Endothelial cell of umbilical vein (primary cell): ENCODE measurements around the gene GJE1.

Experiments used
- FOS ChIP-seq: IDR thresholded peaks from 2 replicates; pipeline ENCODE4 v1.6.1; 2011; ENCODE audit warnings: mild to moderate bottlenecking, low read length, moderate library complexity, borderline replicate concordance; ENCODE audit not compliant: insufficient read depth
- POLR2A ChIP-seq: IDR thresholded peaks from 2 replicates; pipeline ENCODE4 v1.6.1; 2012; ENCODE audit warnings: low read depth, mild to moderate bottlenecking, control low read depth, low read length

DNA sequence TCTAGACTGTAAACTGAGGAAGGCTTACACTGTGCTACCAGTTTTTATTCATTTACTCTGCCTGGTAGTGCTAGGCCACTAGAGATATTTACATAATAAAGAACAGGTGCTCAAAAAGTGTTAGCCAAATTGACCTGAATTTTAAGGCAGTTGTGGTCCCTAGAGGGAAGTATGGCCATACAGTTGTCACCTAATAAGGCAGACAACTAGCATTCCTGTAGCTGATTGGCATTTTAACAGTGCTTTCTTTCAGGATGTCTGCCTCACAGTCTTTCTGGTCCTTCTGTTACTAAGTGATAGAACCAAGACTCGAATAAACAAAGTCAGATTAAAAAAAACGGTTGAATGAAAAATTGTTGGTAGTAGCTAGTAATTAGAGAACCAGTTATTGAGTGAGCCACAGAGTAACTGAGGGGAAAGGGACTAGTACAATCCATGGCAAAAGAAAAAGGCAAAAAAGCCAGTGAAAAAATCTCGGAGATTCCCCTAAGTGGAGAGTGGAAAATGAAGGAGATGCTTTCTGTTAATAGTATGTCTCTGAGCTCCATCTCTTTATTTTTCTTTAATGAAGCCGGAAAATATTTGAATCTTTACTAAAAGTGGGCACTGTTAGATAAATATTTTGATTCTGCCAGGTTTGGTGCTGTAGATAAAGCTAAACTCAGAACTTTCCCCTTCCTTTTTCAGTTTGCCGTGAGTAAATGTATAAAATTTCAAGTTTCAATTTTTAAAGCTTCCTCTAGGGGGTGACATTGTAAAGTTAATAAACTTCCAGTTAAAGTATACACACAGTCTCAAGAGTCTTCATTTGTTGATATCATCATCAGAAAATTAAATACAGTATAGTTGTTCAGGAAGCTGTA lies 23.4 kb downstream of the GJE1 start:
- TF ChIP-seq POLR2A (no peak), FOS (no peak)
